Endothelial cell of umbilical vein (primary cell): Measurements from ENCODE around the gene LTBP1. TPM values are rescaled to one million over a fixed set of nuclear protein-coding genes. Genes with fewer than 3 reads are reported as not detected.

Experiments
- BruUV-seq: library from RNA; stranded (reverse); fragments of 400-500 nt; replicated peaks from 2 replicates; lab custom pipeline; 2021; lab: Mats Ljungman, UMichigan
- CTCF ChIA-PET: fragments of 300-600, 350-600 bp; sonication (Branson Sonifier 250); formaldehyde crosslinking; loops from one replicate; lab custom pipeline; 2021; ENCODE audit warnings: antibody characterized with exemption, inconsistent platforms; lab: Charles Lee
- POLR2A ChIA-PET: fragments of 300-600, 350-600 bp; sonication (Branson Sonifier 250); formaldehyde crosslinking; loops from one replicate; lab custom pipeline; 2021; ENCODE audit warnings: antibody characterized with exemption, inconsistent platforms; lab: Charles Lee
- DNase-seq: peaks from one replicate; pipeline ENCODE4 v3.0.0-alpha.2; 2011; ENCODE audit warnings: low read depth, low spot score
- FAIRE-seq: peaks from 2 replicates; lab custom pipeline; 2011; peaks lifted over from hg19 to GRCh38; lab: Jason Lieb, UNC
- H2AFZ ChIP-seq: 2 replicates; pipeline ENCODE4 v1.6.0; 2012; ENCODE audit warnings: low read depth, low read length, control low read depth, inconsistent platforms
- H3K27ac ChIP-seq: 2 replicates; pipeline ENCODE4 v1.5.1; 2011; ENCODE audit warnings: low read depth, mild to moderate bottlenecking, control low read depth, low read length, moderate library complexity; ENCODE audit not compliant: insufficient read depth
- H3K27me3 ChIP-seq, 2 experiments: 2 replicates each; pipeline versions ENCODE4 v1.6.0 to v1.6.1; 2011; ENCODE audit warnings: low read length in 2 of 2, mixed read lengths in 1 of 2; ENCODE audit not compliant: control insufficient read depth in 2 of 2, insufficient read depth in 2 of 2
- H3K36me3 ChIP-seq, 2 experiments: 2 replicates in 1 of 2; 3 replicates in 1 of 2; pipeline ENCODE4 v1.5.1; 2011; ENCODE audit warnings: low read length in 2 of 2, mild to moderate bottlenecking in 1 of 2, moderate library complexity in 1 of 2; ENCODE audit not compliant: control insufficient read depth in 2 of 2, insufficient read depth in 2 of 2; ENCODE audit errors: extremely low read depth in 1 of 2
- H3K4me1 ChIP-seq: 3 replicates; pipeline ENCODE4 v1.5.1; 2011; ENCODE audit warnings: mild to moderate bottlenecking, low read length; ENCODE audit not compliant: control insufficient read depth, insufficient read depth; ENCODE audit errors: extremely low read depth
- H3K4me2 ChIP-seq: 2 replicates; pipeline ENCODE4 v1.6.1; 2011; ENCODE audit warnings: low read length, control low read depth, mixed read lengths; ENCODE audit not compliant: insufficient read depth
- H3K4me3 ChIP-seq, 3 experiments: fragments of 200-600 bp in 1 of 3; sonication (generic), shearing (Covaris generic) in 1 of 3; replicated peaks in 1 of 3; 2 replicates each; pipeline ENCODE4 v1.5.1; 2011 to 2016; ENCODE audit warnings: control low read depth in 3 of 3, low read length in 3 of 3, mild to moderate bottlenecking in 2 of 3, inconsistent platforms in 1 of 3, low read depth in 1 of 3, moderate library complexity in 1 of 3; ENCODE audit not compliant: insufficient read depth in 1 of 3
- H3K79me2 ChIP-seq: 2 replicates; pipeline ENCODE4 v1.6.0; 2012; ENCODE audit warnings: low read length, inconsistent platforms; ENCODE audit not compliant: control insufficient read depth, insufficient read depth
- H3K9ac ChIP-seq: replicated peaks from 2 replicates; pipeline ENCODE3; 2011; ENCODE audit warnings: low read length, control low read depth; ENCODE audit not compliant: insufficient read depth; ENCODE audit errors: extremely low read depth
- H3K9me1 ChIP-seq: replicated peaks from 3 replicates; pipeline ENCODE4 v1.6.0; 2011; ENCODE audit warnings: mild to moderate bottlenecking, low read length; ENCODE audit not compliant: control insufficient read depth, insufficient read depth; ENCODE audit errors: extremely low read depth
- H3K9me3 ChIP-seq: replicated peaks from 2 replicates; pipeline ENCODE4 v1.5.1; 2012; ENCODE audit warnings: low read length, inconsistent platforms; ENCODE audit not compliant: control insufficient read depth, insufficient read depth
- H4K20me1 ChIP-seq: replicated peaks from 2 replicates; pipeline ENCODE3; 2011; ENCODE audit warnings: mild to moderate bottlenecking, low read length; ENCODE audit not compliant: control insufficient read depth, insufficient read depth; ENCODE audit errors: extremely low read depth
- EZH2 ChIP-seq: IDR thresholded peaks from 2 replicates; pipeline ENCODE4 v1.6.1; 2012; ENCODE audit warnings: borderline replicate concordance, low read depth, mild to moderate bottlenecking, moderate library complexity, low read length, inconsistent platforms; ENCODE audit not compliant: severe bottlenecking
- FOS ChIP-seq: IDR thresholded peaks from 2 replicates; pipeline ENCODE4 v1.6.1; 2011; ENCODE audit warnings: mild to moderate bottlenecking, low read length, moderate library complexity, borderline replicate concordance; ENCODE audit not compliant: insufficient read depth
- GATA2 ChIP-seq: IDR thresholded peaks from 2 replicates; pipeline ENCODE4 v1.7.0; 2011; ENCODE audit warnings: low read depth, mild to moderate bottlenecking, moderate library complexity, mixed read lengths, low read length; ENCODE audit not compliant: insufficient read length, insufficient read depth
- JUN ChIP-seq: IDR thresholded peaks from 2 replicates; pipeline ENCODE4 v1.6.1; 2011; ENCODE audit warnings: borderline replicate concordance, low read depth; ENCODE audit not compliant: insufficient read length, insufficient read depth
- POLR2A ChIP-seq: IDR thresholded peaks from 2 replicates; pipeline ENCODE4 v1.6.1; 2012; ENCODE audit warnings: low read depth, mild to moderate bottlenecking, control low read depth, low read length
- dilution Hi-C: fragments of 300-500 bp; cut with MboI; formaldehyde crosslinking; loops from one replicate; pipeline ENCODE4 v1.15.0; 2019; ENCODE audit warnings: low sequenced_read_pairs; ENCODE audit not compliant: extremely low pct_ligation_motif_present
- intact Hi-C: fragments of 100-400 bp; cut with micrococcal nuclease; formaldehyde crosslinking; loops from one replicate; pipeline ENCODE4 v1.10.0; 2022
- polyA plus RNA-seq, 4 experiments: library from polyadenylated mRNA; depleted of rRNA in 3 of 4; stranded (reverse) in 3 of 4; unstranded in 1 of 4; fragments of >200 nt; gene quantifications; 2 replicates each; pipeline versions ENCODE4 v1.2.1 to v1.2.3, GENCODE V29; 2011 to 2012; ENCODE audit warnings: missing spikeins in 1 of 4
- total RNA-seq: library from RNA; stranded (reverse); gene quantifications from 2 replicates; pipeline ENCODE4 v1.2.3, GENCODE V29; 2021
- TF ChIP-seq, protein P1 (sequence below), 2 donors: IDR thresholded peaks; 1 replicate in 1 of 2; 2 replicates in 1 of 2; pipeline ENCODE4 v1.5.1; 2011; ENCODE audit warnings: low read length in 2 of 2, mild to moderate bottlenecking in 2 of 2, moderate library complexity in 2 of 2, control low read depth in 1 of 2, inconsistent platforms in 1 of 2, low read depth in 1 of 2; ENCODE audit not compliant: insufficient read depth in 1 of 2; ENCODE audit errors: extremely low read depth in 1 of 2
- TF ChIP-seq, protein P2 (sequence below): IDR thresholded peaks from 2 replicates; pipeline ENCODE4 v1.6.1; 2011; ENCODE audit not compliant: insufficient read depth, insufficient read length

Gene LTBP1
- total and polyA plus RNA-seq, 2 donors (not counting 3 experiments of a cell fraction or from before 2014, with no cell fraction given), result 57.4 to 68.2 TPM

DNA sequence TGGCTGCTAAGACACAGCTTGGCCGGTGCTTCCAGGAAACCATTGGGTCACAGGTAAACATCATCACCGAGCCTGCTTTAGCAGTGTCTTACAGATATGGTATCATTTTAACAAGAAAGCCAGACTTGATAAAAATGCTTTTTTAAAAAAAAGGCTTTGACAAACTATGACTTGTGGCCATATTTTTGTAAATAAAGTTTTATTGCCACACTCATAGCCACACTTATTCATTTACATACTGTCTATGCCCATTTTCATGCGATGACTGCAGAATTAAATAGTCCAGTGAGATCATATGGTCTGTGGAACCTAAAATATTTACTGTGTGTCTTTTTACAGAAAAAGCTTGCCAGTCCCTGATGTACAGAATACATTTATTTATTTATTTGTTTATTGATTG is 242.0 kb downstream of the LTBP1 start:
- no TSS peak for BruUV-seq
- CTCF ChIA-PET, result no interaction called here

More for the DNA sequence above, 242.0 kb downstream of the LTBP1 start:
- POLR2A ChIA-PET, result no interaction called here
- TF ChIP-seq FOS, result no peak
- TF ChIP-seq POLR2A, result no peak
- TF ChIP-seq, protein P1, sequence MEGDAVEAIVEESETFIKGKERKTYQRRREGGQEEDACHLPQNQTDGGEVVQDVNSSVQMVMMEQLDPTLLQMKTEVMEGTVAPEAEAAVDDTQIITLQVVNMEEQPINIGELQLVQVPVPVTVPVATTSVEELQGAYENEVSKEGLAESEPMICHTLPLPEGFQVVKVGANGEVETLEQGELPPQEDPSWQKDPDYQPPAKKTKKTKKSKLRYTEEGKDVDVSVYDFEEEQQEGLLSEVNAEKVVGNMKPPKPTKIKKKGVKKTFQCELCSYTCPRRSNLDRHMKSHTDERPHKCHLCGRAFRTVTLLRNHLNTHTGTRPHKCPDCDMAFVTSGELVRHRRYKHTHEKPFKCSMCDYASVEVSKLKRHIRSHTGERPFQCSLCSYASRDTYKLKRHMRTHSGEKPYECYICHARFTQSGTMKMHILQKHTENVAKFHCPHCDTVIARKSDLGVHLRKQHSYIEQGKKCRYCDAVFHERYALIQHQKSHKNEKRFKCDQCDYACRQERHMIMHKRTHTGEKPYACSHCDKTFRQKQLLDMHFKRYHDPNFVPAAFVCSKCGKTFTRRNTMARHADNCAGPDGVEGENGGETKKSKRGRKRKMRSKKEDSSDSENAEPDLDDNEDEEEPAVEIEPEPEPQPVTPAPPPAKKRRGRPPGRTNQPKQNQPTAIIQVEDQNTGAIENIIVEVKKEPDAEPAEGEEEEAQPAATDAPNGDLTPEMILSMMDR (IDR thresholded peaks at IDR 0.05; ENCODE audit: extremely low read depth in 1 of 2, insufficient read depth in 1 of 2, low read depth in 1 of 2, low read length in 2 of 2), result no peak
- TF ChIP-seq, protein P2, sequence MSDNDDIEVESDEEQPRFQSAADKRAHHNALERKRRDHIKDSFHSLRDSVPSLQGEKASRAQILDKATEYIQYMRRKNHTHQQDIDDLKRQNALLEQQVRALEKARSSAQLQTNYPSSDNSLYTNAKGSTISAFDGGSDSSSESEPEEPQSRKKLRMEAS, result no peak
- no peak for TF ChIP-seq GATA2
- TF ChIP-seq JUN, result no peak
- TF ChIP-seq EZH2, result no peak
- Histone ChIP-seq H3K9me3 (no peaks in the 10 kb centered on the region), H2AFZ (no peak overlapping the region), H3K27ac (no peak overlapping the region), H3K4me1 (no peaks in the 10 kb centered on the region), H3K36me3 (no peaks in the 10 kb centered on the region), H3K4me2 (no peak overlapping the region), H3K9ac (no peak overlapping the region), H3K79me2 (no peaks in the 10 kb centered on the region), H3K27me3 (no peaks in the 10 kb centered on the region), H3K9me1 (no peaks in the 10 kb centered on the region), H3K4me3 (no peak overlapping the region), H4K20me1 (no peaks in the 10 kb centered on the region)
- FAIRE-seq (no peak), DNase-seq (no peak)
- intact Hi-C loops, result no loop called here
- dilution Hi-C loops, result no loop called here
